ENCODE data around the gene PRG3. TPM values are rescaled to one million over a fixed set of nuclear protein-coding genes. Genes with fewer than 3 reads are reported as not detected.
A peak's percentile ranks its signal among the peaks of the same experiment; 100 is the strongest.

The PRG3 gene
- total and polyA plus RNA-seq, 2 of the 13 experiments (the other 11 are each of a cell fraction or from before 2014, with no cell fraction given) = not detected

DNA sequence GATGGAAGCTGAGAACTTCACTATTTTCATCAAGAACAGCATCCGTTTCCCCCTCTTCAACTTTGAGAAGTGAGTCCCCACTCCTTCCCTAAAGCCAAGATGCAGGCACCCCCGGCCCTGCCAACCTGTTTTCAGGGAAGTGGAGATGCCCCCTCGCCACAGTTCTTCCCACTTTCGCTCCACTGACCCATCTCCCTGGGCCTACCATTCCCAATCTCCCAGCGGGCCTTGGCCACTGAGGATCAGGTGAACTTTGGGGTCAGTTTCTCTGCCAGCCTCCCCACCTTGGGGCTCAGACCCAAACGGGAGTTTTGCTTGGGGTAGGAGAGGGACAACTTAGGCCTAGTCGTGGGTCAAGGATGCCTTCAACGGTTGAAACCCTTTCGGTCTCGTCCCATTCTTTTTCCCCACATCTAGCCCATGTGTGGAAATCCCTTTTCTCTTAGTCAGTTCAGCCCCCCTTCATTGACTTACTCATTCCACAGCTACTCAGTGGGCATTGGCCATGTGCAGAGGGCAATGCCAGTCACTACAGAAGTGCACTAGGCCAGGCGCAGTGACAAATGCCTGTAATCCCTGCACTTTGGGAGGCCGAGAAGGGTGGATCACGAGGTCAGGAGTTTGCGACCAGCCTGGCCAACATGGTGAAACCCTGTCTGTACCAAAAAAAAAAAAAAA is 32.2 kb downstream of the PRG3 start:
- in situ Hi-C loops (cut with HindIII; ENCODE audit: extremely low pct_ligation_motif_present, low pct_unique_long_range_greater_than_20kb) (loop anchor here (5.0 to 10.0 kb wide), 4 partner anchors 109 to 294 kb away; partner anchors contain the start of genes TIMM10 and UBE2L6), intact Hi-C loops (cut with micrococcal nuclease; ENCODE audit: unreplicated experiment) (loop anchor here (5.0 to 10.0 kb wide), 2 partner anchors 71 to 214 kb away; no protein-coding TSS in a partner anchor)
- Histone ChIP-seq H4K20me1 (ENCODE audit: insufficient read depth, low read length) (no peaks in the 10 kb centered on the region), H3K36me3 (replicated peaks in 1 of 2; ENCODE audit: control insufficient read depth in 1 of 2, insufficient read depth in 2 of 2, low read length in 2 of 2) (no peaks in the 10 kb centered on the region), H3K4me3 (replicated peaks in 1 of 3; ENCODE audit: insufficient read depth in 1 of 3, low read depth in 2 of 3, low read length in 3 of 3) (no peak overlapping the region), H2AFZ (ENCODE audit: low read length) (no peak overlapping the region), H3K27me3 (ENCODE audit: control insufficient read depth in 1 of 2, insufficient read depth in 2 of 2, low read length in 2 of 2) (peaks cover 1 to 12% of the 10 kb centered on the region in 2 experiments; a peak in 4 of 5 replicates), H3K27ac (ENCODE audit: extremely low read length, insufficient read depth, low read length) (no peak overlapping the region), H3K9me3 (ENCODE audit: low read length) (no peaks in the 10 kb centered on the region), H3K9ac (ENCODE audit: insufficient read depth, low read depth, low read length) (no peak overlapping the region), H3K4me2 (ENCODE audit: low read depth, low read length) (no peak overlapping the region; the same call in 1 of the 2 replicates), H3K4me1 (ENCODE audit: insufficient read depth, low read length) (peaks cover 48% of the 10 kb centered on the region), H3K79me2 (ENCODE audit: insufficient read depth, low read length) (no peaks in the 10 kb centered on the region)
- POLR2A ChIA-PET = no interaction called here
- ATAC-seq (no peak), DNase-seq (ENCODE audit: low spot score) (no peak), FAIRE-seq (no peak)
- TF ChIP-seq ZZZ3 (CRISPR knock-in tag; IDR thresholded peaks at IDR 0.05; ENCODE audit: borderline replicate concordance) = no peak
- 72% methylated on average over 14 of the region's 14 CpGs for WGBS (ENCODE audit: low lambda C conversion rate)
- CTCF ChIA-PET (ENCODE audit: low intra/inter-chr PET ratio, low total read pairs) = no interaction called here
- BruUV-seq (replicated peaks) = no TSS peak

GRCh38 chr11:57348052-57348451 is 32.9 kb downstream of the PRG3 start:
- in situ Hi-C loops (cut with HindIII; ENCODE audit: extremely low pct_ligation_motif_present, low pct_unique_long_range_greater_than_20kb) = loop anchor here (5.0 to 10.0 kb wide), 4 partner anchors 109 to 294 kb away; partner anchors contain the start of genes TIMM10 and UBE2L6
- no peak overlapping the region for H2AFZ ChIP-seq (ENCODE audit: low read length)
- no peak overlapping the region for H3K4me3 ChIP-seq (replicated peaks in 1 of 3; ENCODE audit: insufficient read depth in 1 of 3, low read depth in 2 of 3, low read length in 3 of 3)
- no peak for DNase-seq (ENCODE audit: low spot score)
- peak overlapping the region; percentile 59 for H3K4me2 ChIP-seq (ENCODE audit: low read depth, low read length)
- no peaks in the 10 kb centered on the region for H3K9me3 ChIP-seq (ENCODE audit: low read length)
- peaks cover 53% of the 10 kb centered on the region for H3K4me1 ChIP-seq (ENCODE audit: insufficient read depth, low read length)
- H3K9ac ChIP-seq (ENCODE audit: insufficient read depth, low read depth, low read length) = peak overlapping the region; percentile 11; the same call in 1 of the 2 replicates
- peak; percentile 63 for ATAC-seq
- ChIA-PET CTCF (ENCODE audit: low intra/inter-chr PET ratio, low total read pairs) (no interaction called here), POLR2A (no interaction called here)
- no peak overlapping the region for H3K27ac ChIP-seq (ENCODE audit: extremely low read length, insufficient read depth, low read length)
- H3K27me3 ChIP-seq (ENCODE audit: control insufficient read depth in 1 of 2, insufficient read depth in 2 of 2, low read length in 2 of 2) = peaks cover 1 to 19% of the 10 kb centered on the region in 2 experiments; a peak in 4 of 5 replicates
- no TSS peak for BruUV-seq (replicated peaks)
- H3K79me2 ChIP-seq (ENCODE audit: insufficient read depth, low read length) = no peaks in the 10 kb centered on the region
- 3% methylated on average over 5 of the region's 7 CpGs for WGBS (ENCODE audit: low lambda C conversion rate)
- H3K36me3 ChIP-seq (replicated peaks in 1 of 2; ENCODE audit: control insufficient read depth in 1 of 2, insufficient read depth in 2 of 2, low read length in 2 of 2) = no peaks in the 10 kb centered on the region
- no peaks in the 10 kb centered on the region for H4K20me1 ChIP-seq (ENCODE audit: insufficient read depth, low read length)
- intact Hi-C loops (cut with micrococcal nuclease; ENCODE audit: unreplicated experiment) = loop anchor here (5.0 to 10.0 kb wide), 2 partner anchors 71 to 213 kb away; no protein-coding TSS in a partner anchor
- FAIRE-seq = no peak
- TF ChIP-seq PCBP1 (IDR thresholded peaks at IDR 0.05; ENCODE audit: borderline replicate concordance, low read depth, low read length) = 0 out of 2 replicates have a peak, but pooled peaks have one; percentile 31
- TF ChIP-seq, protein P1, sequence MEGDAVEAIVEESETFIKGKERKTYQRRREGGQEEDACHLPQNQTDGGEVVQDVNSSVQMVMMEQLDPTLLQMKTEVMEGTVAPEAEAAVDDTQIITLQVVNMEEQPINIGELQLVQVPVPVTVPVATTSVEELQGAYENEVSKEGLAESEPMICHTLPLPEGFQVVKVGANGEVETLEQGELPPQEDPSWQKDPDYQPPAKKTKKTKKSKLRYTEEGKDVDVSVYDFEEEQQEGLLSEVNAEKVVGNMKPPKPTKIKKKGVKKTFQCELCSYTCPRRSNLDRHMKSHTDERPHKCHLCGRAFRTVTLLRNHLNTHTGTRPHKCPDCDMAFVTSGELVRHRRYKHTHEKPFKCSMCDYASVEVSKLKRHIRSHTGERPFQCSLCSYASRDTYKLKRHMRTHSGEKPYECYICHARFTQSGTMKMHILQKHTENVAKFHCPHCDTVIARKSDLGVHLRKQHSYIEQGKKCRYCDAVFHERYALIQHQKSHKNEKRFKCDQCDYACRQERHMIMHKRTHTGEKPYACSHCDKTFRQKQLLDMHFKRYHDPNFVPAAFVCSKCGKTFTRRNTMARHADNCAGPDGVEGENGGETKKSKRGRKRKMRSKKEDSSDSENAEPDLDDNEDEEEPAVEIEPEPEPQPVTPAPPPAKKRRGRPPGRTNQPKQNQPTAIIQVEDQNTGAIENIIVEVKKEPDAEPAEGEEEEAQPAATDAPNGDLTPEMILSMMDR (CRISPR knock-in tag; IDR thresholded peaks at IDR 0.05) = peak; percentile 10; the same call in 1 of the 2 replicates
- no peak for TF ChIP-seq CAMTA2 (CRISPR knock-in tag; IDR thresholded peaks at IDR 0.05; ENCODE audit: borderline replicate concordance)
- TF ChIP-seq, protein P2, sequence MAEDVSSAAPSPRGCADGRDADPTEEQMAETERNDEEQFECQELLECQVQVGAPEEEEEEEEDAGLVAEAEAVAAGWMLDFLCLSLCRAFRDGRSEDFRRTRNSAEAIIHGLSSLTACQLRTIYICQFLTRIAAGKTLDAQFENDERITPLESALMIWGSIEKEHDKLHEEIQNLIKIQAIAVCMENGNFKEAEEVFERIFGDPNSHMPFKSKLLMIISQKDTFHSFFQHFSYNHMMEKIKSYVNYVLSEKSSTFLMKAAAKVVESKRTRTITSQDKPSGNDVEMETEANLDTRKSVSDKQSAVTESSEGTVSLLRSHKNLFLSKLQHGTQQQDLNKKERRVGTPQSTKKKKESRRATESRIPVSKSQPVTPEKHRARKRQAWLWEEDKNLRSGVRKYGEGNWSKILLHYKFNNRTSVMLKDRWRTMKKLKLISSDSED (CRISPR knock-in tag; IDR thresholded peaks at IDR 0.05) = no peak
- TF ChIP-seq ZNF556 (CRISPR knock-in tag; IDR thresholded peaks at IDR 0.05; ENCODE audit: borderline replicate concordance) = no peak
- TF ChIP-seq ZBED4 (CRISPR knock-in tag; IDR thresholded peaks at IDR 0.05; ENCODE audit: borderline replicate concordance) = no peak
- TF ChIP-seq, protein P3, sequence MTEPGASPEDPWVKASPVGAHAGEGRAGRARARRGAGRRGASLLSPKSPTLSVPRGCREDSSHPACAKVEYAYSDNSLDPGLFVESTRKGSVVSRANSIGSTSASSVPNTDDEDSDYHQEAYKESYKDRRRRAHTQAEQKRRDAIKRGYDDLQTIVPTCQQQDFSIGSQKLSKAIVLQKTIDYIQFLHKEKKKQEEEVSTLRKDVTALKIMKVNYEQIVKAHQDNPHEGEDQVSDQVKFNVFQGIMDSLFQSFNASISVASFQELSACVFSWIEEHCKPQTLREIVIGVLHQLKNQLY (CRISPR knock-in tag; IDR thresholded peaks at IDR 0.05) = no peak

All from HepG2 (cell line).